ENCODE measurements around the gene NDUFB5.

The NDUFB5 gene

DNA sequence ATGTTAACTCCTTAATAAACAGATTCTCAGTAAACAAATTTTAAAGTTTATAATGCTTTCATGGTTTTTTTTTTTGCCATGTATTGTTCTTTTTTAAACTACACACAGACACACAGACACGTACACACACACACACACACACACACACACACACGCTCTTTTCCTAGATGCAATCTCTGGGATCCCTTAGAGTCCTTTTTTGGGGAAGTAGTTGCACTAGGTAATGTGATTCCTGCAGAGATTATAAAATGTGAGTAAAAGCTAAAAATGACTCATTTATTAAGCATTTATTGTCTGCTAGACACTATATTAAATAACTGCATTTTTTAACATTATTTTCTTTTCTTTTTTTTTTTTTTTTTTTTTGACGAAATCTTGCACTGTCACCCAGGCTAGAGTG, 19.9 kb downstream of the NDUFB5 start:
- Histone ChIP-seq H3K4me3 (ENCODE audit: low read length in 2 of 2) (no peak overlapping the region), H3K4me1 (ENCODE audit: control insufficient read depth in 2 of 2, insufficient read depth in 1 of 2, low read depth in 1 of 2, low read length in 2 of 2) (no peaks in the 10 kb centered on the region), H4K91ac (ENCODE audit: low read depth, low read length, poor library complexity) (no peak overlapping the region), H3K9ac (ENCODE audit: low read depth, low read length, poor library complexity) (no peak overlapping the region), H2AFZ (ENCODE audit: low read length) (no peak overlapping the region), H2BK12ac (ENCODE audit: low read length) (no peak overlapping the region), H3K4me2 (ENCODE audit: insufficient read depth, low read length, poor library complexity, severe bottlenecking) (no peak overlapping the region), H4K8ac (ENCODE audit: low read depth, low read length) (no peak overlapping the region), H3K18ac (ENCODE audit: low read length) (no peak overlapping the region), H3K36me3 (replicated peaks in 1 of 2; ENCODE audit: control insufficient read depth in 2 of 2, insufficient read depth in 2 of 2, low read length in 2 of 2) (peaks cover 7 to 57% of the 10 kb centered on the region in 2 donors), H3K27me3 (ENCODE audit: control insufficient read depth in 3 of 3, insufficient read depth in 3 of 3, low read depth in 1 of 3, low read length in 3 of 3) (no peaks in the 10 kb centered on the region), H2BK120ac (ENCODE audit: low read depth, low read length) (no peak overlapping the region), H3K14ac (ENCODE audit: low read length) (no peak overlapping the region), H3K79me1 (ENCODE audit: low read depth, low read length) (no peaks in the 10 kb centered on the region), H2BK15ac (ENCODE audit: low read length) (no peak overlapping the region), H2AK5ac (ENCODE audit: low read depth, low read length) (no peak overlapping the region), H3K27ac (replicated peaks; ENCODE audit: low read length) (no peak overlapping the region), H3K23ac (ENCODE audit: low read depth, low read length, poor library complexity) (no peak overlapping the region), H2BK5ac (ENCODE audit: low read length) (no peak overlapping the region), H3K4ac (ENCODE audit: low read length) (no peak overlapping the region), H3K9me3 (replicated peaks in 1 of 2; ENCODE audit: control insufficient read depth in 2 of 2, insufficient read depth in 1 of 2, low read depth in 1 of 2, low read length in 2 of 2) (peaks cover 0 to 3% of the 10 kb centered on the region in 2 donors)
- DNase-seq (ENCODE audit: low spot score): no peak
- WGBS, 2 donors (ENCODE audit: extremely low coverage in 2 of 2, insufficient read length in 2 of 2, insufficient replicate concordance in 1 of 2): no CpG with 5 or more reads among the region's 3 CpGs

DNA sequence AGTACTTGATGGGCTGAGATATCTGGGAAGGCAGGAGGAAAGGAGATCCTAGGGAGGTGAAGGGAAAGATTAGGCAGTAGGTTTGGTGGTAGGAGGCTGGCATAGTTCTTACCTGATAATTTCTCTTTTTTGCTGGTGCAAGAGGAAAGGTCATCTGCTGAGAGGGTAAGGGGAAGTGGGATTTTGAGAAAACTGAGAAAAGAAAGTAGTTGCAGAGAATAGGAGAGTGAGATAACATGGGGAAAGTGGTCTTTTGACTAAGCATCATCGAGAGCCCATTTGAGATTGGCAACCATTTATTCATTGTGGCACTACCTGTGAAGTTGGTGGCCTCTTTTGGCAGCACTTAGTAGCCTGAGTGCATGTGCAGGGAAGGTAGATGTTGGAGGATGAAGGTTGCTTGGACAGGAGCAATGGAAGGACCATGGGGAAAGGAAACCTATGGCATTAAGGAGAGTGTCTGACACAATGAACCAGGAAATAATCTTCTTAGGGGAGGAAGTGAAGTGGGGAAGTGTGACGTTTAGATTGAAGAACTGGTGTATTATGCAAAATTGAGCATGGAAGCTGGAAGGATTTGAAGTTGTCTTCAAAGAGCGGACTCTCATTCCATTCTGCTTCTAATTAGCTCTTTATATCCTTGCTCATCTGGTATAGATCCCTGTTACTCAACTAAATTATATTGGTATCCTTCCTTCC, 26.3 kb downstream of the NDUFB5 start:
- no peak overlapping the region for H3K23ac ChIP-seq (ENCODE audit: low read depth, low read length, poor library complexity)
- no peak overlapping the region for H3K27ac ChIP-seq (replicated peaks; ENCODE audit: low read length)
- H3K36me3 ChIP-seq (replicated peaks in 1 of 2; ENCODE audit: control insufficient read depth in 2 of 2, insufficient read depth in 2 of 2, low read length in 2 of 2): peaks cover 0 to 1% of the 10 kb centered on the region in 2 donors
- no peak for DNase-seq (ENCODE audit: low spot score)
- H3K14ac ChIP-seq (ENCODE audit: low read length): no peak overlapping the region
- no peak overlapping the region for H4K8ac ChIP-seq (ENCODE audit: low read depth, low read length)
- H3K18ac ChIP-seq (ENCODE audit: low read length): no peak overlapping the region
- H2BK15ac ChIP-seq (ENCODE audit: low read length): no peak overlapping the region
- no peak overlapping the region for H2AK5ac ChIP-seq (ENCODE audit: low read depth, low read length)
- H3K4me2 ChIP-seq (ENCODE audit: insufficient read depth, low read length, poor library complexity, severe bottlenecking): no peak overlapping the region
- H3K79me1 ChIP-seq (ENCODE audit: low read depth, low read length): no peaks in the 10 kb centered on the region
- WGBS, 2 donors (ENCODE audit: extremely low coverage in 2 of 2, insufficient read length in 2 of 2, insufficient replicate concordance in 1 of 2): no CpG with 5 or more reads among the region's 3 CpGs
- no peak overlapping the region for H4K91ac ChIP-seq (ENCODE audit: low read depth, low read length, poor library complexity)
- no peak overlapping the region for H2BK120ac ChIP-seq (ENCODE audit: low read depth, low read length)
- no peaks in the 10 kb centered on the region for H3K9me3 ChIP-seq (replicated peaks in 1 of 2; ENCODE audit: control insufficient read depth in 2 of 2, insufficient read depth in 1 of 2, low read depth in 1 of 2, low read length in 2 of 2)
- no peak overlapping the region for H2AFZ ChIP-seq (ENCODE audit: low read length)
- H3K9ac ChIP-seq (ENCODE audit: low read depth, low read length, poor library complexity): no peak overlapping the region
- no peaks in the 10 kb centered on the region for H3K4me1 ChIP-seq (ENCODE audit: control insufficient read depth in 2 of 2, insufficient read depth in 1 of 2, low read depth in 1 of 2, low read length in 2 of 2)
- no peak overlapping the region for H3K4me3 ChIP-seq (ENCODE audit: low read length in 2 of 2)
- no peak overlapping the region for H2BK12ac ChIP-seq (ENCODE audit: low read length)
- no peak overlapping the region for H3K4ac ChIP-seq (ENCODE audit: low read length)
- H3K27me3 ChIP-seq (ENCODE audit: control insufficient read depth in 3 of 3, insufficient read depth in 3 of 3, low read depth in 1 of 3, low read length in 3 of 3): no peaks in the 10 kb centered on the region
- H2BK5ac ChIP-seq (ENCODE audit: low read length): no peak overlapping the region

DNA sequence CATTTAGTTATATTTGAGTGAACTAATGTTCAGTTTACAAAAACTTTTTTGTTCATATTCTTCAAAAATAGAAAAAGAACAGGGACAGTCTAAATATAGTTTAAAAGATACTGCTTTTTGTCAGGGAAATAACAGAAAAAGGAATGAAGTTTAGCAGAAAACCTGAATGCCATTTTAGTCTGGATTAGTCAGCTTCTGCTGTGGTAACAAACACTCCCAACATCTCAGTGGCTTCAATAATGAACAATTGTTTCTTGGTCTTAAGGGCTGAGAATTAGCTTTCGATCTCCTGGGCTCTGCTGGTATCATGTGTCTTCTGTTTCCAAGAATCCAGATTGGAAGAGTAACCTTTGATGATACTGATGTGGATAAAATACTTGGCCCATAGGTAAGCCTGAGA, 35.9 kb downstream of the NDUFB5 start:
- no peaks in the 10 kb centered on the region for H3K4me1 ChIP-seq (ENCODE audit: control insufficient read depth in 2 of 2, insufficient read depth in 1 of 2, low read depth in 1 of 2, low read length in 2 of 2)
- no peak overlapping the region for H4K8ac ChIP-seq (ENCODE audit: low read depth, low read length)
- H3K23ac ChIP-seq (ENCODE audit: low read depth, low read length, poor library complexity): no peak overlapping the region

DNA sequence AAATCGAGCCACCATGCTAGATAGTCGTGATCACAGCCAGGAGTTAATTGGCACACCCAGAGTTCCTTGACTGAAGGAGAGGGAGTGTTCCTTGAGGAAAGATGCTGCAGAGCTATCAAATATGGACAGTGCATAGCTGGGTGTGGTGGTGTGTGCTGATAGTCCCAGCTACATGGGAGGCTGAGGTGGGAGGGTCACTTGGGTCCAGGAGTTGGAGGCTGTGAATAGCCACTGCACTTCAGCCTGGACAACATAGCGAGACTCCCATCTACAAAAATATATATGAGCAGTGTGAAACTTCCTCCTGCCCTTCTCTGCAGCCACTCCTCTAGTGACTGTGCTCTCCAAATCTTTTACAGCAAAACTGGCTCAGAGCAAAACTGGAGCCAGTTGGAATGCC, 38.3 kb downstream of the NDUFB5 start:
- no peak overlapping the region for H3K27ac ChIP-seq (replicated peaks; ENCODE audit: low read length)
- H4K8ac ChIP-seq (ENCODE audit: low read depth, low read length): no peak overlapping the region
- H2BK120ac ChIP-seq (ENCODE audit: low read depth, low read length): no peak overlapping the region
- no peak overlapping the region for H2BK5ac ChIP-seq (ENCODE audit: low read length)
- H2BK12ac ChIP-seq (ENCODE audit: low read length): no peak overlapping the region
- H3K4me3 ChIP-seq (ENCODE audit: low read length in 2 of 2): no peak overlapping the region
- H3K14ac ChIP-seq (ENCODE audit: low read length): no peak overlapping the region
- no peaks in the 10 kb centered on the region for H3K79me1 ChIP-seq (ENCODE audit: low read depth, low read length)
- no peak overlapping the region for H3K18ac ChIP-seq (ENCODE audit: low read length)
- H3K27me3 ChIP-seq (ENCODE audit: control insufficient read depth in 3 of 3, insufficient read depth in 3 of 3, low read depth in 1 of 3, low read length in 3 of 3): no peaks in the 10 kb centered on the region
- no CpG with 5 or more reads among the region's 3 CpGs for WGBS, 2 donors (ENCODE audit: extremely low coverage in 2 of 2, insufficient read length in 2 of 2, insufficient replicate concordance in 1 of 2)
- H3K9me3 ChIP-seq (replicated peaks in 1 of 2; ENCODE audit: control insufficient read depth in 2 of 2, insufficient read depth in 1 of 2, low read depth in 1 of 2, low read length in 2 of 2): no peaks in the 10 kb centered on the region
- no peak for DNase-seq (ENCODE audit: low spot score)
- H3K4ac ChIP-seq (ENCODE audit: low read length): no peak overlapping the region
- no peak overlapping the region for H3K4me2 ChIP-seq (ENCODE audit: insufficient read depth, low read length, poor library complexity, severe bottlenecking)
- no peaks in the 10 kb centered on the region for H3K36me3 ChIP-seq (replicated peaks in 1 of 2; ENCODE audit: control insufficient read depth in 2 of 2, insufficient read depth in 2 of 2, low read length in 2 of 2)
- no peak overlapping the region for H2BK15ac ChIP-seq (ENCODE audit: low read length)
- no peak overlapping the region for H3K9ac ChIP-seq (ENCODE audit: low read depth, low read length, poor library complexity)
- H2AK5ac ChIP-seq (ENCODE audit: low read depth, low read length): no peak overlapping the region
- no peaks in the 10 kb centered on the region for H3K4me1 ChIP-seq (ENCODE audit: control insufficient read depth in 2 of 2, insufficient read depth in 1 of 2, low read depth in 1 of 2, low read length in 2 of 2)
- H3K23ac ChIP-seq (ENCODE audit: low read depth, low read length, poor library complexity): no peak overlapping the region
- no peak overlapping the region for H4K91ac ChIP-seq (ENCODE audit: low read depth, low read length, poor library complexity)
- H2AFZ ChIP-seq (ENCODE audit: low read length): no peak overlapping the region

More for the DNA sequence above, 35.9 kb downstream of the NDUFB5 start:
- Histone ChIP-seq H3K27me3 (ENCODE audit: control insufficient read depth in 3 of 3, insufficient read depth in 3 of 3, low read depth in 1 of 3, low read length in 3 of 3) (no peaks in the 10 kb centered on the region), H3K9ac (ENCODE audit: low read depth, low read length, poor library complexity) (no peak overlapping the region), H2BK12ac (ENCODE audit: low read length) (no peak overlapping the region), H2BK5ac (ENCODE audit: low read length) (no peak overlapping the region), H3K4ac (ENCODE audit: low read length) (no peak overlapping the region), H3K4me3 (ENCODE audit: low read length in 2 of 2) (no peak overlapping the region), H2BK120ac (ENCODE audit: low read depth, low read length) (no peak overlapping the region), H3K27ac (replicated peaks; ENCODE audit: low read length) (no peak overlapping the region), H3K18ac (ENCODE audit: low read length) (no peak overlapping the region), H3K4me2 (ENCODE audit: insufficient read depth, low read length, poor library complexity, severe bottlenecking) (no peak overlapping the region), H2AK5ac (ENCODE audit: low read depth, low read length) (no peak overlapping the region), H3K79me1 (ENCODE audit: low read depth, low read length) (no peaks in the 10 kb centered on the region), H4K91ac (ENCODE audit: low read depth, low read length, poor library complexity) (no peak overlapping the region), H3K9me3 (replicated peaks in 1 of 2; ENCODE audit: control insufficient read depth in 2 of 2, insufficient read depth in 1 of 2, low read depth in 1 of 2, low read length in 2 of 2) (no peaks in the 10 kb centered on the region), H2AFZ (ENCODE audit: low read length) (no peak overlapping the region), H3K14ac (ENCODE audit: low read length) (no peak overlapping the region), H3K36me3 (replicated peaks in 1 of 2; ENCODE audit: control insufficient read depth in 2 of 2, insufficient read depth in 2 of 2, low read length in 2 of 2) (no peaks in the 10 kb centered on the region), H2BK15ac (ENCODE audit: low read length) (no peak overlapping the region)
- DNase-seq (ENCODE audit: low spot score): no peak
- no CpG with 5 or more reads among the region's 1 CpG for WGBS, 2 donors (ENCODE audit: extremely low coverage in 2 of 2, insufficient read length in 2 of 2, insufficient replicate concordance in 1 of 2)
